GM18508 (cell line): Measurements from ENCODE around the gene KCNJ15.

Experiments used
- ATAC-seq: cut with Tn5 transposase; IDR thresholded peaks from one replicate; pipeline ENCODE4 v1.9.1; 2021; ENCODE audit warnings: moderate number of reproducible peaks; ENCODE audit not compliant: insufficient read depth, unreplicated experiment

The KCNJ15 gene

DNA sequence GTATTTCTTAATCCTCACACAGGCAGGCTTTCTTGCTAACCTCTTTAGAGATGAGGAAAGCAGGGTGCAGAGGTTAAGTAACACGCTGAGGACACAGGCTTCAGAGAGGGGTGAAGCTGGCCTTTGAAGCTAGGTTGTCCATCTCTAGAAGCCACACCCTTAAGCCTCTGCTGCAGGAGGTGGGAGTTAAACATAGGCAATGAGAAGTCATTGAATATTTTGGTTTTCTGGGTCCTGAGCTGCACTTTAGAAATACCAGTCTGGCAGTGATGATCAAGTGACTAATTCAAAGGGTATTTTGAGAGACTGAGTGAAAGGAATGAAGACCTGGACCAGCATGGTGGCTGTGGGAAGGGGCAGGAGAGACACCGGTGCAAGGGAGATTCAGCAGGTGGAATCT is 9.9 kb downstream of the KCNJ15 start:
- no peak for ATAC-seq

- no peak for ATAC-seq
Measured at GRCh38 chr21:38267136-38267755, 10.5 kb downstream of the KCNJ15 start.

- no peak for ATAC-seq
Measured at GRCh38 chr21:38267991-38268863, 11.4 kb downstream of the KCNJ15 start.

DNA sequence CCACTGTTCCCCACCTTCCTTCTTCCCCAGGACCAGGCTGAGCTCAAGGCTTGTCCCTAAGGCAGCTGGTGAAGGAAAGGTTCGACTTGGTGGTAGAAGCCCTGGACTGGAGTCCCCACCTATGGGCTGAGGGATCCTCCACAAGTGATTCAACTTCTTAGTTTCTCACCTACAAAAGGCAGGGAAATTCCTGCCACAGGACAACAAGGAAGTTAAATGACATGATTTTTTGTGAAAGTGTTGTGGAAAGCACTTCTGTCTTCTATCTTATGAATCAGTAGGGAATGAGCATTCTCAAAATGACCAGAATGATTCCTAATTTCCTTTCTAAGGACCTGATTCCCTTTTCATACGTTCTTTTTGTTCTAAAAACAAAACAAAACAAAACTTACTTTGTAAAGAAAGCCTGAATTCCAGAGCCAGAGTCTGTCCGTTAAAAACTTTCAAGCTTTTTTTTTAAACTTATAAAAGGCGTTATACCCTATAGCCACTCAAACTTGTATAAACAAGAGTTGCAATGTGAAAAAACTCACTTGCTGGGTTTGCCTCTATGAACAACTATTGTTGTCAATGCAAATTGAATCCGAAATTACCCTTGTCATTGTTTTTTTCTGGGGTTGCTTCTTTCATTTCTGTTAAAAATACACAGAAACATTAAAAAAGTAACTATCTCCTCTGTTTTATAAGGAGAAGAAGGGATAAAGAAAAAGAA is 12.2 kb downstream of the KCNJ15 start:
- no peak for ATAC-seq

GRCh38 chr21:38269576-38269936 is 12.8 kb downstream of the KCNJ15 start:
- no peak for ATAC-seq

GRCh38 chr21:38272215-38272614 is 15.4 kb downstream of the KCNJ15 start:
- ATAC-seq = no peak

- ATAC-seq = no peak
Measured at GRCh38 chr21:38273745-38274542, 17.2 kb downstream of the KCNJ15 start.

- no peak for ATAC-seq
Measured at GRCh38 chr21:38277501-38278131, 20.8 kb downstream of the KCNJ15 start.

DNA sequence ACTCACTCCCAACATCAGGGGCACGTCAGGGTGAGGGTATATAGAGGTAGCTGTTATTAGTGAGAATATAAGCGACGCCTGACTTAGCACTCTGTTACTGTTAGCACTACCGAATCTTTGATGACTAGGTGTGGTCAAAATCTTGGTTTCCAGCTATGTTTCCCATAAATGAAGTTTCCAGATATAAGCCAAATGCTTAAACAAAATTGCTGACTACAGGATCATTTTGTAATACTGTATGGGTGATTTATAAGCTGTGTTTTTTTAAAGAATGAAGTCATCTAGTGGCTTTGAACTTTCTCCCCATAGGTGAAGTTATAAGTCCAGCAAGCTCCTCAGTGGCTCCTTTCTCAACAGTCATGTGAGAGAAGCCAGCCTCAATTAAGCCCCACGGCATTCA is 23.7 kb downstream of the KCNJ15 start:
- ATAC-seq = no peak

- ATAC-seq = no peak
Measured at GRCh38 chr21:38280867-38281266, 24.1 kb downstream of the KCNJ15 start.

GRCh38 chr21:38282921-38283320 is 26.1 kb downstream of the KCNJ15 start:
- ATAC-seq = no peak

DNA sequence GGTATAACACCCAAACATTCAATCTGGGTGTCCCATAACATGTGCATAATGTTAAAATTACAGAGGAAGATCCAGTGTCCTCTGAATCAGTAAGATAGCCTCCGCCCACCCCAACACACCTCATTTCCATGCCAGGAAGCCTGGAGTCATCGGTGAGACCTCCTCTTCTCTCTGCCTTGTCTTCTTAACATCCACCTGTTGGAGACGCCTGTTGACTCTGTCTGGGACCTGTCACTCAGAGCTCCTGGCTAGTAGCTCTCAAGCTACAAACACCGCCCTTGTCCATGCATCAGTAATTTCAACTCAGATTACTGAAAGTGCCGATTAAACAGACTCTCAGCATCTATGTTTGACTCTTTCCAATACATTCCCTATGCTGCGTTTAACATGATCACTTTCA is 27.4 kb downstream of the KCNJ15 start:
- ATAC-seq = no peak

DNA sequence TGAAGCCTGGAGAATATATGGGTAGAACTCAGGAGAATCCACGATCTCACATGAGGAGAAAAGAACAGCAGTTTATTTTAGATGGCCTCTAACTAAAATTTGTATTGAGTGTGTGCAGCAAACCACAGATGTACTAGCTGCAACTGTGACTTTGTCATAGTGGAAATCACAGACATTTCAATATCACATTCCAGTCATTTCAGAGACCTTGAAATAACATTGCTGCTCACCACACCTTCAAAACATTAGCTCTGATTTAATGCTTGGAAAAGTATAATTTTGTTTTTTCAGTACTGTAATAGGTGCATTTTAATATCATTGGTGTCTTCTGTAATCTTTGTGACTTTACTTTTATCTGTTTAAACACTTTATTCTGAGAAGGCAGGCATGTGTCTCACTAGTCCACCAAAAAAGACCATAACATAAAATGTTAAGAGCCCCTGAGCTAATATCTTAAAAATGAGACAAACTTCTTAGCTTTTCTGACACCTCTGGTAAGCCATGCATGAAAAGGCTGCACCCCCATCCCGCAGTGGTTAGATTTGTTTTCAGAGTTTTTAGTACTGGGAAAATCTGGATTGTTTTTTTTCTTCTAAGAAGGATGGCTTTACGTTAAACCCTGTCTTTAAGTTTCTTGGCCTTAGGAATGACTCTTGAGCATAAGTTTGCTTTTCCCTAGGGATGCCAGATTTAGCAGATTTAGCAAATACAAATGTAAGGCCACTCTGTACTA is 30.1 kb downstream of the KCNJ15 start:
- ATAC-seq = no peak

DNA sequence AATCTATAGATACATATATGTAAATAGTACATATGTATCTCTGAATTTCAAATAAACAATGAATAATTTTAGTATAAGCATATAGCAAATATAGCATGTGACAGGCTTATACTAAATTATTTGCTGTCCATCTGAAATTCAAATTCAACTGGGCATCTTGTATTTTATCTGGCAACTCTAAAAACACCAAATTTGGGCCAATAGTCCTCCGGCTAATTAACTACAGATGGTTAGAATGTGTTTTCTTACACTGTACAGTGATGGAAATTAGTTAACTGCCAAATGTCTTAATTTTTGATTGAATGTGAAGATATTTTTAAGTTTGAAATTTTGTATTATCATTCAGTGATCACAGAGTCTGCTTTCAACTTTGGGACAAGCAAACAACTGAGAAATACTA is 30.7 kb downstream of the KCNJ15 start:
- no peak for ATAC-seq

- ATAC-seq = no peak
Measured at GRCh38 chr21:38289705-38290485, 33.1 kb downstream of the KCNJ15 start.

- ATAC-seq = no peak
Measured at GRCh38 chr21:38290809-38291208, 34.0 kb downstream of the KCNJ15 start.

- ATAC-seq = no peak
Measured at GRCh38 chr21:38291874-38292273, 35.1 kb downstream of the KCNJ15 start.

GRCh38 chr21:38293113-38293512 is 36.3 kb downstream of the KCNJ15 start:
- ATAC-seq = no peak

DNA sequence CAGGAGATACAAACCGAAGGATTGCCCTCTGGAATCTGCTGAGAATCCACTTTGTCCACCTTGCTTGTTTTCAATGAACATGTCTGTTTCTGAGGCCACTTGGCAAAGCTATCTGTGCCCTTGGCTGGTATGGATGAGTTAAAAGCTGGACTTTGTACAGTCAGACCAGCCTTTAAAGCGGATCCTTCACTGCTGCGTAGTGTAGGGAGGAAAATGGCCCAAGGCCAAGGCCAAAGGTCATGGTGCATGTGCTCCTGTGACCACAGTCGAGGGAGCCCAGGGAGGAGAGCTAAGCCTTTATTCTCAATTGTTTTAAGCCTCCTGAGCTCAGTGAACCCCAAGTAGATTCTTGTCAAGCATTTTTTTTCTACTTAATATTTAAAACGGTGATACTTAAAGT is 37.0 kb downstream of the KCNJ15 start:
- no peak for ATAC-seq
